ENCODE results near the gene ASB11.

The ASB11 gene

DNA sequence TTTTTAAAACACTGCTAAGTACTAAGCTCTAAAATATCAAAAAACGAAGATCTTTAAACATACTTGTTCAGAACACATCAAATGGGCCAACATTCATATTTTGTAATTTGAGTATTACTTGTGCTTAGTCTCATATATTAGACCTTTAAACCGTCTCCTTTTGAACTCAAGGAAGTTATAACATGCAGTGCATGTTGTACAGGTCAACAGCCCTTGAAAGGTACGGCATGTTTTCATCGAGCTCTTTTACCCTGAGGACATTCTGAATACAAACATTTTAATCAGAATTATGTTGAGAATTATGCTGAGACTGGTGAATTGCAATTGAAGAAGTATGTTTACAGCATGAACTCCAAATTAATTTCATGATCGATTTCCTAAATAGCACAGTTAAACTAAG, 7.0 kb upstream of the ASB11 start:
- TF ChIP-seq, protein P1, sequence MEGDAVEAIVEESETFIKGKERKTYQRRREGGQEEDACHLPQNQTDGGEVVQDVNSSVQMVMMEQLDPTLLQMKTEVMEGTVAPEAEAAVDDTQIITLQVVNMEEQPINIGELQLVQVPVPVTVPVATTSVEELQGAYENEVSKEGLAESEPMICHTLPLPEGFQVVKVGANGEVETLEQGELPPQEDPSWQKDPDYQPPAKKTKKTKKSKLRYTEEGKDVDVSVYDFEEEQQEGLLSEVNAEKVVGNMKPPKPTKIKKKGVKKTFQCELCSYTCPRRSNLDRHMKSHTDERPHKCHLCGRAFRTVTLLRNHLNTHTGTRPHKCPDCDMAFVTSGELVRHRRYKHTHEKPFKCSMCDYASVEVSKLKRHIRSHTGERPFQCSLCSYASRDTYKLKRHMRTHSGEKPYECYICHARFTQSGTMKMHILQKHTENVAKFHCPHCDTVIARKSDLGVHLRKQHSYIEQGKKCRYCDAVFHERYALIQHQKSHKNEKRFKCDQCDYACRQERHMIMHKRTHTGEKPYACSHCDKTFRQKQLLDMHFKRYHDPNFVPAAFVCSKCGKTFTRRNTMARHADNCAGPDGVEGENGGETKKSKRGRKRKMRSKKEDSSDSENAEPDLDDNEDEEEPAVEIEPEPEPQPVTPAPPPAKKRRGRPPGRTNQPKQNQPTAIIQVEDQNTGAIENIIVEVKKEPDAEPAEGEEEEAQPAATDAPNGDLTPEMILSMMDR (IDR thresholded peaks at IDR 0.05), result no peak

DNA sequence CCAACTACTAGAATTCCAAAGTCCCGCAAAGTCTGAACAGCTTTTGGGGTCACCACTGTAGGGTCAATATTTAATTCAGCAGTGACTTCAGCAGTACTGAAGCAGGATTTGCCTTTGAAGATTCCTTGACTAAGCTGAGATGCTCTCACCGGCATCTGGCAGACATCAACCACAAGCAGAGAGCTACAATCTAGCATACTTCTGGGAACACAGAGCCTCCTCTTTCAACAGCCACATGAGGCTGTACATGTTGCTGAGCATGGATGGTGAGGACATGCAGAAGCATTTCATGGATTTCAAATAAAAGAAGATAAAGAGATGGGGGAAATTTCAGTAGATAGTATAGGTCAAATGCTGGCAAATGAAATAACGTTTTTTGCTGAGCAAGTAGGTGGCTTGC, 6.6 kb upstream of the ASB11 start:
- TF ChIP-seq, protein P1 (IDR thresholded peaks at IDR 0.05), result no peak

DNA sequence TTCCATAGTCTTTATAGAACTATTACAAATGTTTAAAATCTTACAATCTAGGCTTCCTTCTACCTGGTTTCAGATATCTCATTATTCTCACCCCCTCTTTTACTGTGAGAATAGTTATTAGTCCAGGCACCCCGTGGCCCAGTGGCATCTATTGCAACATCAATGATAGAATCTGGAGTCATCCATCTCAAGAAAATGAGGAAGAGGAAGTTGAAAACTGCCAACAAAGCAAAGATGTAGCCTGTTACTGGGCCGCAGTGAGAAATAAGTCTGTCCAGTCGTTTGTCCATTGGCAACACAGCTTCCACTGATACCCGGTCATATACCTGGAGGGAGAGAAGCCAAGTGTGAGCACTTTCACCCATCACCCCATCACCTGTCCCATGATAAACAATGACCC, 6.0 kb upstream of the ASB11 start:
- TF ChIP-seq, protein P1 (IDR thresholded peaks at IDR 0.05), result no peak

DNA sequence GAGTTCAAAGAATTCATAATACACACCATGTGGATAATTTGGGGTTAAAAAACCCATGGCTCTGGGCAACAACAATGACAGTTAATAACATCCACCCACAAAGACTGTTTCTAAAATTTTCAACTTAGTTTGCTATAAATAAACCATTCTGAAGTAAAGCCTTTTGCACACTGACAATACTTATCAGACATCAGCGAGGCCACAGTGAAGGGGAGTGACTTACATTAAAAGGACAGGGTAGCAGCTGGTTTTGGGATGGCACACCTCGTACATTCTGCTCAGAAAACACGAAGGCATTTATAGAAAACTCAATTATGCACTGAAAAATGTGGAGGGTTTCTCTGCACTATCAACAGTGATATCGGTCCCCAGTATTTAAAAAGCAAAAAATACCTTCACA, 4.9 kb upstream of the ASB11 start:
- TF ChIP-seq, protein P1 (IDR thresholded peaks at IDR 0.05), result no peak

DNA sequence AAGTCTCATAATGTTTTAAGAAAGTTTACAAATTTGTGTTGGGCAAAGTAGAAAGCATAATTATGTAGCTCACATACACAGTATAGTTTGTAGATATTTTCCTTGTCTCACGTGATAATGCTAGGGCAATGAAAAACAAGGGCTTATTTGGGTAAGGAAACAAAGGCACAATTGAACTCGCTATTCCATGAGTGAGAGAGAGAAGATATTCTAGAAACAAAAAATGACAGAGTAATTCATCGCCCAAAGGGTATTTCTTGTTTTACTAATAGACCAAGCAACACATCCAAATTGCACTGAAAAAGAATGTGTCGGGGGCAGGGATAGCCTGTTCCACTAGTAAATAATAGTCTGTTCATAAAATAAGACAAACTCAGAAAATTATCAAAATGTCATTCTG, 3.6 kb upstream of the ASB11 start:
- TF ChIP-seq, protein P1 (IDR thresholded peaks at IDR 0.05), result no peak

DNA sequence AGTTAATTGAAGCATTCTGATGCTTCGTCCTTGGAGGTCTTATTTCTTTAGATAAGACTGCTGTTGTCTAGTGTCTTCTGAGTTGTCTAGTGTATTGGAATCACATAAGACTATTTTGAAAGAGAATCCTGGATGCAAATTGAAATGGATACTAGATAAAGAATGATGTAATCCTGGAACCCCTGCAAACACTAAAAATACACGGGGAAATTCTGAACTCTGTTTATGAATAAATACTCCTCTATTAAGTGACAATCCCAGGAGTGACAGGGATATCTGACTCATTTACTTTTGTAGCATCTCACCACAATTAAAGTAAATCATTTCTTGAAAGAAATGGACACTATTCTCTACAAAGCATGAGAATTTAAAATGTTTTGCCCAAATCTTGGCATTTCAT, 968 bp downstream of the ASB11 start:
- TF ChIP-seq, protein P1 (IDR thresholded peaks at IDR 0.05), result no peak

DNA sequence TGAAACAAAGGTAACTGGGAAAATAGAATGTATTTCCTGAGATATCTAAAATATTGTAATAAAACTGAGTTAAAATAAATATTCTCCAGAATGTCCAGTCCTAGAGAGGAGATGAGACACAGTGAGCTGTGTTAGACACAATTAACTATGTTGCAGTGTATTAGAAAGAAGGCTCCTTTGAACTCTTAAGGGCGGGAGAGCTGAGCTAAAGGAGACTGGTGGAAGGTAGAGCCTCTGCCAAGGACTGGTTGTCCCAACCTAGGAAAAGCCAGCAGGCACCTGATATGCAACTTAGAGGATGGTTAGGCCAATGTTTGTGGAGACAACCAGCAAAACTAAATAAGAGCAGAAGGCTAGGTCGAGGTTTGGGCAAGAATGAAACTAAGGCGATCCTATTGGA, 4.3 kb downstream of the ASB11 start:
- TF ChIP-seq, protein P1 (IDR thresholded peaks at IDR 0.05), result no peak

DNA sequence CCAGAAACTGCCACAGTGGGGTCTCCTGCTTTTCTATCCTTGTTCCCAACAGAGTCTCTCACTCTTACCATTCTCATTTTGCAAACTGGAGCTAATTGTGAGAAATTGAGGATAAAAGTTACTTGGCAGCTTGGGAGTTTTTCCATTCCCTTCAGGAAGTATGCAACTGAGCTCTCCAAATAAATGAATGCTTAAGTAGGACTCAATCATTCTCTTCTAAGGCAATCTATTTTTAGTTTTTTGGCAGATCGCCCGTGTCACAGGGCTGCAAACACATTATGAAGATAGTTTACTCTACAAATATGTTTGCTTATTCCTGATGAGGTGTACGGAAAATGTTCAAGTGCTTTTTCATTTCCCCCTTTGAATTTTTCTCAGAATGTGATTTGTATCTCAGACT, 5.3 kb downstream of the ASB11 start:
- TF ChIP-seq, protein P1 (IDR thresholded peaks at IDR 0.05), result no peak

Measured in LNCAP (cell line).